ENCODE measurements around the gene PTBP3. TPM values are rescaled to one million over a fixed set of nuclear protein-coding genes. Genes with fewer than 3 reads are reported as not detected.

PTBP3 gene
- total and polyA plus RNA-seq, 2 of the 13 experiments (the other 11 are each of a cell fraction or from before 2014, with no cell fraction given): 52.8 to 61.1 TPM

- TF ChIP-seq ZNF281 (CRISPR knock-in tag; IDR thresholded peaks at IDR 0.05; ENCODE audit: borderline replicate concordance) (peak; percentile 9; the same call in 1 of the 2 replicates), YEATS2 (CRISPR knock-in tag; IDR thresholded peaks at IDR 0.05; ENCODE audit: borderline replicate concordance) (no peak), HMGA1 (CRISPR knock-in tag; conservative IDR thresholded peaks at IDR 0.05) (no peak), ZNF414 (CRISPR knock-in tag; IDR thresholded peaks at IDR 0.05) (no peak), SKI (IDR thresholded peaks at IDR 0.05; ENCODE audit: partially characterized antibody) (peak; percentile 66), ZNF687 (CRISPR knock-in tag; IDR thresholded peaks at IDR 0.05) (peak; percentile 76), JUND (CRISPR knock-in tag; IDR thresholded peaks at IDR 0.05) (no peak), SOX13 (IDR thresholded peaks at IDR 0.05) (no peak), SOX13 (CRISPR knock-in tag; conservative IDR thresholded peaks at IDR 0.05 in 1 of 2, IDR thresholded peaks at IDR 0.05 in 1 of 2) (peak in 1 of 2 experiments; percentile 10; a peak in 1 of 4 replicates), ZNF207 (IDR thresholded peaks at IDR 0.05; ENCODE audit: borderline replicate concordance) (no peak), KDM3A (CRISPR knock-in tag; IDR thresholded peaks at IDR 0.05; ENCODE audit: low read depth) (peak; percentile 26; the same call in 1 of the 2 replicates), NRL (CRISPR knock-in tag; IDR thresholded peaks at IDR 0.05; ENCODE audit: borderline replicate concordance) (0 out of 2 replicates have a peak, but pooled peaks have one; percentile 26), SRSF1 (optimal IDR thresholded peaks at IDR 0.05; ENCODE audit: low read depth, low read length) (peak; percentile 73), MTF1 (CRISPR knock-in tag; IDR thresholded peaks at IDR 0.05) (no peak), HOXA3 (CRISPR knock-in tag; IDR thresholded peaks at IDR 0.05) (peak; percentile 20; the same call in 1 of the 2 replicates), ZBTB2 (CRISPR knock-in tag; IDR thresholded peaks at IDR 0.05; ENCODE audit: low read depth) (peak; percentile 80), BORCS8-MEF2B (CRISPR knock-in tag; IDR thresholded peaks at IDR 0.05) (0 out of 2 replicates have a peak, but pooled peaks have one; percentile 48), RNF2 (conservative IDR thresholded peaks at IDR 0.05; ENCODE audit: low read depth) (no peak)
Measured at GRCh38 chr9:112380102-112380824, 46.8 kb upstream of the PTBP3 start, which contains the start of gene HSDL2 (continued).
